Fibroblast of skin of abdomen (primary cell): Measurements from ENCODE around the gene NSUN7.

ENCODE experiments used
- DNase-seq: peaks from one replicate; pipeline ENCODE4 v3.0.0-alpha.2; 2013

The NSUN7 gene

GRCh38 chr4:40734497-40734896 lies 15.3 kb upstream of the NSUN7 start:
- no peak for DNase-seq

GRCh38 chr4:40736910-40737309 lies 12.8 kb upstream of the NSUN7 start:
- DNase-seq, result peak; percentile 45

- no peak for DNase-seq
Measured at GRCh38 chr4:40737879-40738278, 11.9 kb upstream of the NSUN7 start.

GRCh38 chr4:40739347-40739746 lies 10.4 kb upstream of the NSUN7 start:
- DNase-seq, result no peak

GRCh38 chr4:40744218-40744617 lies 5.5 kb upstream of the NSUN7 start:
- no peak for DNase-seq

- peak; percentile 42 for DNase-seq
Measured at GRCh38 chr4:40745285-40745984, 4.3 kb upstream of the NSUN7 start.

GRCh38 chr4:40747207-40747835 lies 2.4 kb upstream of the NSUN7 start:
- DNase-seq, result peak; percentile 76

- peak; percentile 55 for DNase-seq
Measured at GRCh38 chr4:40750461-40751258, 905 bp downstream of the NSUN7 start.

- no peak for DNase-seq
Measured at GRCh38 chr4:40755616-40756015, 5.9 kb downstream of the NSUN7 start.

- peak; percentile 96 for DNase-seq
Measured at GRCh38 chr4:40763228-40763716, 13.5 kb downstream of the NSUN7 start.

- DNase-seq, result peak; percentile 23
Measured at GRCh38 chr4:40769266-40769665, 19.5 kb downstream of the NSUN7 start.

- DNase-seq, result no peak
Measured at GRCh38 chr4:40778090-40778489, 28.3 kb downstream of the NSUN7 start.

- no peak for DNase-seq
Measured at GRCh38 chr4:40782876-40783275, 33.1 kb downstream of the NSUN7 start.

- DNase-seq, result no peak
Measured at GRCh38 chr4:40785727-40786126, 36.0 kb downstream of the NSUN7 start.

- DNase-seq, result no peak
Measured at GRCh38 chr4:40788331-40788730, 38.6 kb downstream of the NSUN7 start.

- DNase-seq, result no peak
Measured at GRCh38 chr4:40789031-40789430, 39.3 kb downstream of the NSUN7 start.

GRCh38 chr4:40789771-40790170 lies 40.0 kb downstream of the NSUN7 start:
- DNase-seq, result no peak

GRCh38 chr4:40800064-40800463 lies 50.3 kb downstream of the NSUN7 start:
- DNase-seq, result no peak

- DNase-seq, result no peak
Measured at GRCh38 chr4:40804598-40804997, 54.8 kb downstream of the NSUN7 start.

GRCh38 chr4:40808926-40809457 lies 59.2 kb downstream of the NSUN7 start:
- DNase-seq, result no peak

- DNase-seq, result no peak
Measured at GRCh38 chr4:40811956-40812355, 62.2 kb downstream of the NSUN7 start.

- DNase-seq, result no peak
Measured at GRCh38 chr4:40812386-40812785, 62.6 kb downstream of the NSUN7 start.

GRCh38 chr4:40812856-40813255 lies 63.1 kb downstream of the NSUN7 start:
- DNase-seq, result no peak
